GM12891 (cell line): ENCODE data around the gene COQ8B.

ENCODE experiments used
- POLR2A ChIP-seq: IDR thresholded peaks from 2 replicates; pipeline ENCODE4 v1.6.1; 2011; ENCODE audit warnings: low read depth, low read length, control low read depth
- POLR2AphosphoS5 ChIP-seq: IDR thresholded peaks from 2 replicates; pipeline ENCODE4 v1.6.1; 2011; ENCODE audit warnings: low read depth, low read length, control low read depth
- TAF1 ChIP-seq: IDR thresholded peaks from 2 replicates; pipeline ENCODE4 v1.6.1; 2011; ENCODE audit warnings: low read depth, low read length, control low read depth

GRCh38 chr19:40667602-40668001 lies 49.1 kb downstream of the COQ8B start:
- TF ChIP-seq POLR2A (no peak), POLR2AphosphoS5 (no peak), TAF1 (no peak)
